SKM-1 treated with dmso at 0.1 percent for 144 hours (cell line): ENCODE measurements around the gene NAA11.
"Not testable (repeated sequence)": the region's sequence is repeated elsewhere in the genome, so short reads cannot be mapped to it uniquely, and the experiment has no call there.

Experiments
- DNase-seq: peaks from one replicate; lab custom pipeline; 2025; ENCODE audit not compliant: unreplicated experiment; lab: John Stamatoyannopoulos, UW

NAA11 gene

GRCh38 chr4:79308971-79309370, 16.9 kb downstream of the NAA11 start:
- DNase-seq: no peak

GRCh38 chr4:79308137-79308536, 17.7 kb downstream of the NAA11 start:
- DNase-seq: no peak

- DNase-seq: no peak
Observed at GRCh38 chr4:79306795-79307194, 19.1 kb downstream of the NAA11 start.

GRCh38 chr4:79300280-79300679, 25.6 kb downstream of the NAA11 start:
- no peak for DNase-seq

DNA sequence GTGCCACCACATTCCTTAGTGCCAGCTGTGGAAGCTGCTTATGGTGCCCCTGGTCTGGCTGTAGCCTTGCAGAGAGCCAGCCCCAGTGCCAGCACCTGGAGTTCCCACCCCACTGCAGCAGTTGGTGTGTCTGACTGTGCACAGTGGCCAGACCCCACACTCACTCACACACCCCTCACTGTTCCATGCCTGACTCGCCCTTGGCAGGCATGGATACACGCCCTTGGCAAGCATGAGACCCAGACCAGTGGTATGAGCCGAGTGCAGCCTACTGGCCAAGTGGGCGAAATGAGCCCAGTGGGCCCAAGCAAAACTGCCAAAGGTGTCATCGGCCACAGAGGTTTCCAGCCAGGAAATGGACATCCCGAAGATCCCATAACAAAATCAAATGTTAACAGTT, 27.4 kb downstream of the NAA11 start:
- DNase-seq: no peak

GRCh38 chr4:79298027-79298426, 27.8 kb downstream of the NAA11 start:
- DNase-seq: no peak

GRCh38 chr4:79297479-79297878, 28.4 kb downstream of the NAA11 start:
- DNase-seq: no peak

- no peak for DNase-seq
Observed at GRCh38 chr4:79296768-79297428, 29.0 kb downstream of the NAA11 start.

DNA sequence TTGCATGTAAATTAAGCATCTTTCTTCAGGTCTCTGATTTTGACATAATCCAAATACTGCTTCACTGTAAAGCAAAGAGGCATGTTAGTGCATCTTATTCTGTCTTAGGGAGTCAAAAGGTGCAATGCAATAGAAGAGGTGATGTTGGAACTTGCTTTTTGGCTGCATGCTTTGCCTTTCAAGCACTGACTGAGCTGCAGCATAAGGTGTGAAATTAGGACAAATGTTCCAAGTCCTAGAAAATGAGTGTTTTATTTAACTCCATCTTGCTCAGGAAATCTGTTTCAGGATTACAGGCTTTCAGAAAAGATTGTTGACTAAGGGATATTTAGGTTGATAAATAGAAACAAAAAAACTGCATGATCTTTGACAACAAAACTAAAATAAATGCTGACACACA, 30.8 kb downstream of the NAA11 start:
- no peak for DNase-seq

GRCh38 chr4:79294064-79294463, 31.8 kb downstream of the NAA11 start:
- no peak for DNase-seq

GRCh38 chr4:79292008-79292407, 33.9 kb downstream of the NAA11 start:
- DNase-seq: no peak

DNA sequence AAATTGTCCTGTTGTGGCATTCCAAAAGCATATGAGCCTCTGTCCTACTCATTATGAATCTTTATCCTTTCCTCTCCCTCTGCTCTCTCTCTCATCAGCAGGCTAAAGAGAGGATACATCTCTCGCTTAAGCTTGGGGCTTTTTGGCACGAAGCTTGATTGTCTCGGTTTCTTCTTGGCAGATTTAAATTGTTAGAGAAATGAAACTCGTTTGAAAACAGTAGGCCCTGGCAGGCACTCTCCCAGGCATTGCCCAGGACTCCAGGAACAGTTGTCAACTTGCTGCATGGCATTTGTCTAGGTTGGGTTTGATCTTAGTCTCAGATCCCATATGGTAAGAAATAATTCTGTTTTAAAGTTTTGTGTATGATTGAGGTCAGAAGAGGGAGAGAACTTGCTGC, 35.5 kb downstream of the NAA11 start:
- DNase-seq: no peak

DNA sequence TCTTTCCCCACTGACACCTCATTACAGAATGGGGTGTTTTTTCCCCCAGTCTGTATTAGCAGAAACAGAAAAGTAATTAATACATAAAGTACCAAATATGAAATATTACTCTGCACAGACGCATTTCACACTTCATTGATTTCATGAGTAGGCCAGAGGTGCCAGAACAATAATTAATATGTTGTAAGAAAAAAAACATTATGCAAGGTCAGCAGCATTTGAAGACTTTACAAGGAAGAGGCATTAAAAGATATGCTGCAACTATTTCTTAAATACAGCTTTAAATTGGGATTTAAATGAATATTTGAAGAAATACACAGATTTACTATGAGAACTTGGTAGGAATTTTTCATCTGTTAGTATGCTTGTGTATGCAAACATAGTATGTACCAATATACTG, 37.7 kb downstream of the NAA11 start:
- no peak for DNase-seq

- no peak for DNase-seq
Observed at GRCh38 chr4:79287718-79288117, 38.1 kb downstream of the NAA11 start.

- no peak for DNase-seq
Observed at GRCh38 chr4:79287076-79287475, 38.8 kb downstream of the NAA11 start.

- no peak for DNase-seq
Observed at GRCh38 chr4:79281566-79282359, 44.1 kb downstream of the NAA11 start.

- not testable (repeated sequence) for DNase-seq
Observed at GRCh38 chr4:79277467-79277866, 48.4 kb downstream of the NAA11 start.

GRCh38 chr4:79273915-79274314, 51.9 kb downstream of the NAA11 start:
- no peak for DNase-seq

DNA sequence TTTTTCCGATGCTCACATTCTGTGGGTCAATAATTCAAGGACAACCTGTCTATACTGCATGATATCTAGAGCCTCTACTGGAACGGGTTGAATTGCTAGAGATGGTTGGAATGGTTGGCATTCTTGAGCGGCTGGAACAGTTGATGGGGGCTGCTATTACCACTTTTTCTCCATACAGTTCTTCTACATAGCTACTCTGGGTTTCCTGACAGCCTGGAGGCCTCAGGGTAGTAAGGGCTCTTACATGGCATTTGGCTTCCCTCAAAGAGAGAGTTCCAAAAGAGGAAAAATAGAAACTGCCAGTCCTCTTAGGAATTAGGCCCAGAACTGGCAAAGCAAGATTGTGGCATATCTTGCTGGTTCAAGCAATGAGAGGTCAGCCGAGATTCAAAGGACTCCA, 53.1 kb downstream of the NAA11 start:
- no peak for DNase-seq

DNA sequence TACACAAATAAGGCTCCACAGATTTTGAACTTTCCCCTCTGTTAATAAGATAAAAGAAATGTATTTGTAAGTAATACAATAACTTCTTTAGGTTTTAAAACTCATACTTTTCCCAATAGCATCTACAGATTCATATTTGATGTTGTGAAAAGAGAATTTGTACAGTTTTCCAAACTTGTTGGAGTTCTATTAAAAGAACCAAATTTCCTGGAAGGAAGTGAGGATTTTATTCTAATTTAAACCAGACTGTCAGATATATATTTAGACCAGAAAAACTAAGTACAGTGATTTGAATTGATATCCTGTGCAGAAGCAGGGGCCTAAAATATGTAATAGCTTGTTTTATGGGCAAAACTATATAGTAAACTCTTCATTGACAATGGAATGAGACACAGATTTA, 53.7 kb downstream of the NAA11 start:
- DNase-seq: no peak

DNA sequence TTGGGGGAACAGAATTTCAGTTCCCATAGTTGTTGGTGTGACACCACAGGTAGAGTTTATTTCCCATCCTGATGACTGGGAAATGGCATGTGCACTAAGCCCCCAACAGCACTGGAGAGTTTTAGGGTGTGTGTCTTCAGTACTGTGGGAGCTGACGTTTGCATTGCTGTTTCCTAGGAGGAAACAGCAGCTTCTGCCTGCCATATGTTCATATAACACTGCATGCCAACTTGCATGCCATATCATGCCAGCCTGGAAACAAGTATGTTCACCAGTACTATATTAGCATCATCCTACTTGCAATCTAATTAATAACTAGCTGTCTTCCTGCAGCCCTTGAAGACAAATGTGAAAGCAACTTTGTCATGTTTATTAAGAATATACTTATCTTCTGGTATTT, 58.2 kb downstream of the NAA11 start:
- no peak for DNase-seq
